HFFc6 (cell line): ENCODE results near the gene TYK2. TPM values are rescaled to one million over a fixed set of nuclear protein-coding genes. Genes with fewer than 3 reads are reported as not detected.

Experiments used
- DNase-seq: peaks from one replicate; pipeline ENCODE4 v3.0.0-alpha.2; 2018
- H3K27ac Mint-ChIP-seq: 2 replicates; pipeline ENCODE4 v1.8.0; 2020; ENCODE audit warnings: mild to moderate bottlenecking, mixed read lengths
- H3K27me3 Mint-ChIP-seq: 2 replicates; pipeline ENCODE4 v1.8.0; 2021; ENCODE audit warnings: mild to moderate bottlenecking, moderate library complexity, mixed read lengths; ENCODE audit not compliant: insufficient read depth
- H3K36me3 Mint-ChIP-seq: 2 replicates; pipeline ENCODE4 v1.8.0; 2021; ENCODE audit warnings: low read depth, mixed read lengths
- H3K4me1 Mint-ChIP-seq: 2 replicates; pipeline ENCODE4 v1.8.0; 2020; ENCODE audit warnings: low read depth, mixed read lengths
- H3K4me3 Mint-ChIP-seq: 2 replicates; pipeline ENCODE4 v1.8.0; 2020; ENCODE audit warnings: mild to moderate bottlenecking, moderate library complexity, mixed read lengths
- H3K9me3 Mint-ChIP-seq: 2 replicates; pipeline ENCODE4 v1.8.0; 2020; ENCODE audit warnings: mild to moderate bottlenecking, mixed read lengths
- CTCF ChIP-seq: fragments of 200-600 bp; sonication (generic); IDR thresholded peaks from 2 replicates; pipeline ENCODE4 v1.5.0; 2021; ENCODE audit warnings: antibody characterized with exemption, mild to moderate bottlenecking
- microRNA-seq: library from miRNA; unstranded; fragments of <30 nt; microRNA quantifications from one replicate; pipeline ENCODE4, GENCODE V29; 2019
- total RNA-seq, 6 experiments: library from RNA; stranded (reverse); fragmentation: NEBNext Ultra II Directional; extraction: Animal tissue kit (Norgen Biotek cat#: 25700); gene quantifications; 2 replicates in 1 of 6; 3 replicates in 5 of 6; pipeline ENCODE4 v1.2.3, GENCODE V29; 2021

TYK2 gene
- total RNA-seq, 6 experiments from 2014 or later, result 67.9 to 82.3 (median 78.5) TPM

GRCh38 chr19:10305139-10305806 is 75.1 kb downstream of the TYK2 start:
- no peaks in the 10 kb centered on the region for H3K9me3 Mint-ChIP-seq
- H3K27me3 Mint-ChIP-seq, result no peaks in the 10 kb centered on the region
- H3K4me3 Mint-ChIP-seq, result peak overlapping the region; percentile 45
- H3K36me3 Mint-ChIP-seq, result peaks cover 3% of the 10 kb centered on the region; the same call in 1 of the 2 replicates
- DNase-seq, result peak; percentile 45
- peaks cover 31% of the 10 kb centered on the region for H3K4me1 Mint-ChIP-seq
- peak overlapping the region; percentile 84 for H3K27ac Mint-ChIP-seq
- TF ChIP-seq CTCF, result no peak

Small RNA genes within 50 kb of the gene (microRNA-seq; reads per million reads assigned to microRNA genes)
- gene MIR1181, result 4.6 reads per million

Other genes starting within 250 kb of the TYK2 start
- gene DNMT1, start 185.6 kb downstream of the TYK2 start, total RNA-seq, result 100 to 1,000 TPM in 5 of 6 experiments, 10 to 100 TPM in 1; 74.5 to 135 (median 125) TPM
- 10 to 100 TPM; 16.8 to 22.0 (median 20.5) TPM for gene S1PR2, start 149.2 kb downstream of the TYK2 start, total RNA-seq
- 10 to 100 TPM; 69.5 to 83.0 (median 72.0) TPM for gene MRPL4, start 128.4 kb downstream of the TYK2 start, total RNA-seq
- gene ICAM1, start 109.5 kb downstream of the TYK2 start, total RNA-seq, result 10 to 100 TPM in 1 of 6 experiments, 1 to 10 TPM in 5; 5.0 to 10.1 (median 8.5) TPM
- gene ICAM4, start 93.6 kb downstream of the TYK2 start, total RNA-seq, result 1 to 10 TPM in 1 of 6 experiments, under 1 TPM in 5; 0.19 to 1.0 (median 0.74) TPM
- 10 to 100 TPM; 14.0 to 38.4 (median 14.4) TPM for gene ICAM5, start 90.6 kb downstream of the TYK2 start, total RNA-seq
- 1 to 10 TPM in 5 of 6 experiments, under 1 TPM in 1; 1.00 to 2.7 (median 2.1) TPM for gene ZGLP1, start 70.8 kb downstream of the TYK2 start, total RNA-seq
- gene FDX2, start 64.6 kb downstream of the TYK2 start, total RNA-seq, result 10 to 100 TPM; 33.9 to 47.3 (median 38.5) TPM
- gene RAVER1, start 47.0 kb downstream of the TYK2 start, total RNA-seq, result 10 to 100 TPM; 52.1 to 58.3 (median 55.6) TPM
- 10 to 100 TPM; 14.7 to 17.7 (median 16.8) TPM for gene ICAM3, start 40.9 kb downstream of the TYK2 start, total RNA-seq
- gene CDC37, start 23.0 kb upstream of the TYK2 start, total RNA-seq, result 100 to 1,000 TPM; 222 to 280 (median 250) TPM
- 10 to 100 TPM; 10.1 to 18.9 (median 10.8) TPM for gene PDE4A, start 40.0 kb upstream of the TYK2 start, total RNA-seq
- 10 to 100 TPM; 58.9 to 77.1 (median 67.2) TPM for gene KEAP1, start 122.8 kb upstream of the TYK2 start, total RNA-seq
- 1 to 10 TPM; 1.9 to 2.6 (median 2.4) TPM for gene S1PR5, start 136.9 kb upstream of the TYK2 start, total RNA-seq
- 10 to 100 TPM; 19.4 to 24.5 (median 22.5) TPM for gene ATG4D, start 163.3 kb upstream of the TYK2 start, total RNA-seq
- gene KRI1, start 185.4 kb upstream of the TYK2 start, total RNA-seq, result 10 to 100 TPM; 12.8 to 20.2 (median 17.5) TPM
- gene CDKN2D, start 188.4 kb upstream of the TYK2 start, total RNA-seq, result 10 to 100 TPM in 5 of 6 experiments, 1 to 10 TPM in 1; 8.0 to 14.7 (median 13.2) TPM
- gene AP1M2, start 206.7 kb upstream of the TYK2 start, total RNA-seq, result 1 to 10 TPM in 1 of 6 experiments, under 1 TPM in 2, not detected in 3; 0.12 to 1.3 (median 0.59) TPM
- 100 to 1,000 TPM; 156 to 190 (median 166) TPM for gene SLC44A2, start 245.0 kb upstream of the TYK2 start, total RNA-seq